ENCODE results near the gene SYN1. TPM values are rescaled to one million over a fixed set of nuclear protein-coding genes. Genes with fewer than 3 reads are reported as not detected.
A peak's percentile ranks its signal among the peaks of the same experiment; 100 is the strongest.

Gene SYN1
- total RNA-seq, 1 donor from 2014 or later, result 2.2 TPM

DNA sequence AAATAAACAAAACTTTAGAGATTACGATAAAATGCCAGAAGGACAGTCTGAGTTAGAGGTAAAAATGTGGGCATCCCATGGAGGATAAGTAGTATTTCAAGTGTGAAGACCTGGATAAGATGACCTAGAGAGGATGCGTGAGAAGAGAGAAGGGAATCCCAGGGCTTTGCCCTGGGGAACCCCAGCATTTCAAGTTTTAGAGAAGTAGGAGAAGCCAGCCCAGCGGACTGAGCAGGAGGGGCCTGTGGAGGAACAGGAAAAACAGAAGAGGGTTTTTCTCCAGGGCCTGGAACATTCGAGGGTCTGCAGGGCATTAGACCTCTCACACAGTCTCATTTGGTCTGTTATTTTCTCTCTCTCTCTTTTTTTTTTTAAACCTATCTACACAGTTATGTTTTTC lies 13.0 kb upstream of the SYN1 start:
- H3K27ac ChIP-seq (ENCODE audit: low read depth, low read length), result no peak overlapping the region
- no peak overlapping the region for H3K9ac ChIP-seq (ENCODE audit: low read length)
- H3K27me3 Mint-ChIP-seq (ENCODE audit: low read depth, unreplicated experiment), result no peaks in the 10 kb centered on the region
- H3K4me1 Mint-ChIP-seq (ENCODE audit: low read depth, unreplicated experiment), result peaks cover 5% of the 10 kb centered on the region
- peaks cover 6% of the 10 kb centered on the region for H3K36me3 Mint-ChIP-seq (ENCODE audit: low read depth, unreplicated experiment)
- no peak overlapping the region for H3K4me2 ChIP-seq (ENCODE audit: low read length)
- DNase-seq (ENCODE audit: low read depth) (no peak), FAIRE-seq (peak; percentile 59)
- no peak overlapping the region for H2AFZ ChIP-seq (ENCODE audit: low read depth, low read length)
- no peaks in the 10 kb centered on the region for H3K27me3 ChIP-seq (ENCODE audit: insufficient read depth, low read length)
- H3K4me1 ChIP-seq (ENCODE audit: insufficient read depth, low read length), result no peaks in the 10 kb centered on the region
- no peak overlapping the region for H3K27ac Mint-ChIP-seq (ENCODE audit: unreplicated experiment)
- no peaks in the 10 kb centered on the region for H3K9me3 Mint-ChIP-seq (ENCODE audit: unreplicated experiment)
- H3K79me2 ChIP-seq (ENCODE audit: insufficient read depth, low read length), result no peaks in the 10 kb centered on the region
- no peaks in the 10 kb centered on the region for H3K9me3 ChIP-seq (ENCODE audit: insufficient read depth, low read depth, low read length)
- peaks cover 3% of the 10 kb centered on the region for H3K36me3 ChIP-seq (ENCODE audit: insufficient read depth, low read length)
- H3K4me3 ChIP-seq (ENCODE audit: insufficient read depth, low read depth, low read length), result no peak overlapping the region
- no peak overlapping the region for H3K4me3 Mint-ChIP-seq (ENCODE audit: unreplicated experiment)
- H4K20me1 ChIP-seq (ENCODE audit: insufficient read depth, low read length), result no peaks in the 10 kb centered on the region
- TF ChIP-seq EZH2 (IDR thresholded peaks at IDR 0.05; ENCODE audit: insufficient read depth, low read length), result no peak
- TF ChIP-seq, protein P1, sequence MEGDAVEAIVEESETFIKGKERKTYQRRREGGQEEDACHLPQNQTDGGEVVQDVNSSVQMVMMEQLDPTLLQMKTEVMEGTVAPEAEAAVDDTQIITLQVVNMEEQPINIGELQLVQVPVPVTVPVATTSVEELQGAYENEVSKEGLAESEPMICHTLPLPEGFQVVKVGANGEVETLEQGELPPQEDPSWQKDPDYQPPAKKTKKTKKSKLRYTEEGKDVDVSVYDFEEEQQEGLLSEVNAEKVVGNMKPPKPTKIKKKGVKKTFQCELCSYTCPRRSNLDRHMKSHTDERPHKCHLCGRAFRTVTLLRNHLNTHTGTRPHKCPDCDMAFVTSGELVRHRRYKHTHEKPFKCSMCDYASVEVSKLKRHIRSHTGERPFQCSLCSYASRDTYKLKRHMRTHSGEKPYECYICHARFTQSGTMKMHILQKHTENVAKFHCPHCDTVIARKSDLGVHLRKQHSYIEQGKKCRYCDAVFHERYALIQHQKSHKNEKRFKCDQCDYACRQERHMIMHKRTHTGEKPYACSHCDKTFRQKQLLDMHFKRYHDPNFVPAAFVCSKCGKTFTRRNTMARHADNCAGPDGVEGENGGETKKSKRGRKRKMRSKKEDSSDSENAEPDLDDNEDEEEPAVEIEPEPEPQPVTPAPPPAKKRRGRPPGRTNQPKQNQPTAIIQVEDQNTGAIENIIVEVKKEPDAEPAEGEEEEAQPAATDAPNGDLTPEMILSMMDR (IDR thresholded peaks at IDR 0.05; ENCODE audit: insufficient read depth, low read depth, low read length), result no peak

DNA sequence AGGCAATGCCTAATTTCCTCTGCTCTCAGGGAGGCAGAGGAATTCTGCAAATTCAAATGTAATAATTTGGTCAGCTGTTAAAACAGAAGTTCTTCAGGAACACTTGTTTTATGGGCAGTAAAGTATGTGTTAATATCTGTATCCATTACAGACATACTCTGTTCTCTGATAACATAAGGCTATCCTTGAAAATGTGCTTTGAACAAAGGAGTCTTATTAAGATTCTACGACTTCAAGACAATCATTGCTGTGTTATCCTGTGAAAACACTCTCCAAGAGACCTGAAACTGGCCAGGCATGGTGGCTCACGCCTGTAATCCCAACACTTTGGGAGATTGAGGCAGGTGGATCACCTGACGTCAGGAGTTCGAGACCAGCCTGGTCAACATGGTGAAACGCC lies 12.0 kb upstream of the SYN1 start:
- FAIRE-seq, result peak; percentile 45
- peaks cover 1% of the 10 kb centered on the region for H3K36me3 Mint-ChIP-seq (ENCODE audit: low read depth, unreplicated experiment)
- no peak for TF ChIP-seq EZH2 (IDR thresholded peaks at IDR 0.05; ENCODE audit: insufficient read depth, low read length)
- TF ChIP-seq, protein P1 (IDR thresholded peaks at IDR 0.05; ENCODE audit: insufficient read depth, low read depth, low read length), result no peak
- no peak overlapping the region for H3K9ac ChIP-seq (ENCODE audit: low read length)
- H3K27ac ChIP-seq (ENCODE audit: low read depth, low read length), result no peak overlapping the region
- no peaks in the 10 kb centered on the region for H3K9me3 Mint-ChIP-seq (ENCODE audit: unreplicated experiment)
- no peaks in the 10 kb centered on the region for H3K4me1 ChIP-seq (ENCODE audit: insufficient read depth, low read length)
- no peak overlapping the region for H3K4me3 ChIP-seq (ENCODE audit: insufficient read depth, low read depth, low read length)
- no peak overlapping the region for H2AFZ ChIP-seq (ENCODE audit: low read depth, low read length)
- H3K27me3 ChIP-seq (ENCODE audit: insufficient read depth, low read length), result no peaks in the 10 kb centered on the region
- H3K27ac Mint-ChIP-seq (ENCODE audit: unreplicated experiment), result no peak overlapping the region
- H3K9me3 ChIP-seq (ENCODE audit: insufficient read depth, low read depth, low read length), result no peaks in the 10 kb centered on the region
- peaks cover 5% of the 10 kb centered on the region for H3K4me1 Mint-ChIP-seq (ENCODE audit: low read depth, unreplicated experiment)
- peaks cover 3% of the 10 kb centered on the region for H3K36me3 ChIP-seq (ENCODE audit: insufficient read depth, low read length)
- H3K27me3 Mint-ChIP-seq (ENCODE audit: low read depth, unreplicated experiment), result no peaks in the 10 kb centered on the region
- no peaks in the 10 kb centered on the region for H4K20me1 ChIP-seq (ENCODE audit: insufficient read depth, low read length)
- no peak for DNase-seq (ENCODE audit: low read depth)
- no peak overlapping the region for H3K4me3 Mint-ChIP-seq (ENCODE audit: unreplicated experiment)
- no peak overlapping the region for H3K4me2 ChIP-seq (ENCODE audit: low read length)
- H3K79me2 ChIP-seq (ENCODE audit: insufficient read depth, low read length), result no peaks in the 10 kb centered on the region

GRCh38 chrX:47629419-47630200 lies 10.0 kb upstream of the SYN1 start, which contains the start of gene CFP:
CFP (minus strand) TSS chrX:47629930; CDS start chrX:47629844, 86 bp downstream.
- Histone ChIP-seq H3K27me3 (ENCODE audit: insufficient read depth, low read length) (no peaks in the 10 kb centered on the region), H3K27ac (ENCODE audit: low read depth, low read length) (no peak within 1 kb of the TSS), H3K9ac (ENCODE audit: low read length) (no peak within 1 kb of the TSS), H3K36me3 (ENCODE audit: insufficient read depth, low read length) (no peaks in the 10 kb centered on the region), H3K9me3 (ENCODE audit: insufficient read depth, low read depth, low read length) (no peaks in the 10 kb centered on the region), H4K20me1 (ENCODE audit: insufficient read depth, low read length) (no peaks in the 10 kb centered on the region), H3K4me2 (ENCODE audit: low read length) (no peak within 1 kb of the TSS), H3K79me2 (ENCODE audit: insufficient read depth, low read length) (no peaks in the 10 kb centered on the region), H2AFZ (ENCODE audit: low read depth, low read length) (no peak within 1 kb of the TSS), H3K4me3 (ENCODE audit: insufficient read depth, low read depth, low read length) (no peak within 1 kb of the TSS), H3K4me1 (ENCODE audit: insufficient read depth, low read length) (no peaks in the 10 kb centered on the region)
- Mint-ChIP-seq H3K4me3 (ENCODE audit: unreplicated experiment) (no peak within 1 kb of the TSS), H3K36me3 (ENCODE audit: low read depth, unreplicated experiment) (no peaks in the 10 kb centered on the region), H3K9me3 (ENCODE audit: unreplicated experiment) (no peaks in the 10 kb centered on the region), H3K27me3 (ENCODE audit: low read depth, unreplicated experiment) (peaks cover 3% of the 10 kb centered on the region), H3K4me1 (ENCODE audit: low read depth, unreplicated experiment) (peaks cover 5% of the 10 kb centered on the region), H3K27ac (ENCODE audit: unreplicated experiment) (no peak within 1 kb of the TSS)
- no peak for TF ChIP-seq EZH2 (IDR thresholded peaks at IDR 0.05; ENCODE audit: insufficient read depth, low read length)
- TF ChIP-seq, protein P1 (IDR thresholded peaks at IDR 0.05; ENCODE audit: insufficient read depth, low read depth, low read length), result no peak
- FAIRE-seq (no peak), DNase-seq (ENCODE audit: low read depth) (no peak)
